ENCODE results near the gene COQ9.

- peak; percentile 24 to 50 (median 34) for TF ChIP-seq CTCF (IDR thresholded peaks at IDR 0.05)
- TF ChIP-seq EP300 (IDR thresholded peaks at IDR 0.05; ENCODE audit: low read depth), result no peak
- TF ChIP-seq POLR2A (IDR thresholded peaks at IDR 0.05), result no peak
- TF ChIP-seq POLR2AphosphoS5 (IDR thresholded peaks at IDR 0.05), result no peak
These were observed 28.5 kb downstream of the COQ9 start for GRCh38 chr16:57475711-57476339.

Data from transverse colon (tissue), 4 donors.